GM11168 (cell line): ENCODE results near the gene KLHL18.
"Not testable (repeated sequence)": the region's sequence is repeated elsewhere in the genome, so short reads cannot be mapped to it uniquely, and the experiment has no call there.

Source experiments
- in situ Hi-C: fragments of 300-500 bp; cut with MboI; formaldehyde crosslinking; loops from one replicate; pipeline ENCODE4 v1.12.0; 2022; ENCODE audit warnings: low sequenced_read_pairs; ENCODE audit not compliant: unreplicated experiment

The KLHL18 gene

GRCh38 chr3:47270526-47270925 lies 12.2 kb upstream of the KLHL18 start:
- in situ Hi-C loops = no loop called here

- in situ Hi-C loops = no loop called here
Observed at GRCh38 chr3:47273564-47273963, 9.2 kb upstream of the KLHL18 start.

GRCh38 chr3:47274652-47275051 lies 8.1 kb upstream of the KLHL18 start:
- in situ Hi-C loops = no loop called here

GRCh38 chr3:47276558-47276957 lies 6.2 kb upstream of the KLHL18 start:
- in situ Hi-C loops = no loop called here

- in situ Hi-C loops = no loop called here
Observed at GRCh38 chr3:47280519-47280918, 2.2 kb upstream of the KLHL18 start.

- in situ Hi-C loops = no loop called here
Observed at GRCh38 chr3:47283193-47283537, 421 bp downstream of the KLHL18 start.

GRCh38 chr3:47283591-47284364 lies 1.0 kb downstream of the KLHL18 start:
- in situ Hi-C loops = no loop called here

GRCh38 chr3:47288966-47289910 lies 6.5 kb downstream of the KLHL18 start:
- in situ Hi-C loops = no loop called here

- in situ Hi-C loops = no loop called here
Observed at GRCh38 chr3:47291158-47291753, 8.5 kb downstream of the KLHL18 start.

- in situ Hi-C loops = not testable (repeated sequence)
Observed at GRCh38 chr3:47291754-47292420, 9.1 kb downstream of the KLHL18 start.

- in situ Hi-C loops = no loop called here
Observed at GRCh38 chr3:47293822-47294221, 11.1 kb downstream of the KLHL18 start.

GRCh38 chr3:47294392-47294791 lies 11.6 kb downstream of the KLHL18 start:
- in situ Hi-C loops = no loop called here

GRCh38 chr3:47295322-47295721 lies 12.6 kb downstream of the KLHL18 start:
- in situ Hi-C loops = no loop called here

- in situ Hi-C loops = no loop called here
Observed at GRCh38 chr3:47295976-47296375, 13.2 kb downstream of the KLHL18 start.

- in situ Hi-C loops = no loop called here
Observed at GRCh38 chr3:47296562-47297302, 14.0 kb downstream of the KLHL18 start.

- in situ Hi-C loops = no loop called here
Observed at GRCh38 chr3:47298439-47298838, 15.7 kb downstream of the KLHL18 start.

- in situ Hi-C loops = no loop called here
Observed at GRCh38 chr3:47299381-47300318, 16.9 kb downstream of the KLHL18 start.

- in situ Hi-C loops = no loop called here
Observed at GRCh38 chr3:47301456-47301855, 18.7 kb downstream of the KLHL18 start.

- in situ Hi-C loops = no loop called here
Observed at GRCh38 chr3:47306022-47306421, 23.3 kb downstream of the KLHL18 start.
